ENCODE measurements around the gene PRG2.

PRG2 gene

GRCh38 chr11:57380975-57381374 lies 9.5 kb downstream of the PRG2 start, which contains the start of gene PRG3:
TSS of gene PRG3 (minus strand) at chr11:57381150. CDS start at chr11:57380708, 442 bp downstream.
- Histone ChIP-seq H3K27ac (ENCODE audit: low read depth, low read length) (no peak within 1 kb of the TSS), H3K9ac (ENCODE audit: low read depth in 1 of 2, low read length in 2 of 2) (no peak within 1 kb of the TSS), H3K4me3 (ENCODE audit: low read depth in 1 of 2, low read length in 2 of 2) (no peak within 1 kb of the TSS), H3K4me1 (ENCODE audit: control insufficient read depth in 1 of 2, insufficient read depth in 2 of 2, low read length in 2 of 2) (no peaks in the 10 kb centered on the region), H3K27me3 (ENCODE audit: control insufficient read depth in 1 of 2, insufficient read depth in 2 of 2, low read length in 2 of 2) (no peaks in the 10 kb centered on the region), H3K36me3 (ENCODE audit: control insufficient read depth in 1 of 2, insufficient read depth in 2 of 2, low read length in 2 of 2) (no peaks in the 10 kb centered on the region), H3K9me3 (ENCODE audit: control insufficient read depth in 1 of 2, low read length in 2 of 2) (no peaks in the 10 kb centered on the region)

GRCh38 chr11:57379732-57380131 lies 10.7 kb downstream of the PRG2 start:
- Histone ChIP-seq H3K9ac (ENCODE audit: low read depth in 1 of 2, low read length in 2 of 2) (no peak overlapping the region), H3K27me3 (ENCODE audit: control insufficient read depth in 1 of 2, insufficient read depth in 2 of 2, low read length in 2 of 2) (no peaks in the 10 kb centered on the region), H3K4me1 (ENCODE audit: control insufficient read depth in 1 of 2, insufficient read depth in 2 of 2, low read length in 2 of 2) (no peaks in the 10 kb centered on the region), H3K27ac (ENCODE audit: low read depth, low read length) (no peak overlapping the region), H3K36me3 (ENCODE audit: control insufficient read depth in 1 of 2, insufficient read depth in 2 of 2, low read length in 2 of 2) (no peaks in the 10 kb centered on the region), H3K4me3 (ENCODE audit: low read depth in 1 of 2, low read length in 2 of 2) (no peak overlapping the region), H3K9me3 (ENCODE audit: control insufficient read depth in 1 of 2, low read length in 2 of 2) (no peaks in the 10 kb centered on the region)

- no peak overlapping the region for H3K9ac ChIP-seq (ENCODE audit: low read depth in 1 of 2, low read length in 2 of 2)
Measured at GRCh38 chr11:57378186-57378585, 12.3 kb downstream of the PRG2 start.

GRCh38 chr11:57377107-57377506 lies 13.3 kb downstream of the PRG2 start:
- Histone ChIP-seq H3K9me3 (ENCODE audit: control insufficient read depth in 1 of 2, low read length in 2 of 2) (no peaks in the 10 kb centered on the region), H3K27me3 (ENCODE audit: control insufficient read depth in 1 of 2, insufficient read depth in 2 of 2, low read length in 2 of 2) (no peaks in the 10 kb centered on the region), H3K4me3 (ENCODE audit: low read depth in 1 of 2, low read length in 2 of 2) (no peak overlapping the region), H3K4me1 (ENCODE audit: control insufficient read depth in 1 of 2, insufficient read depth in 2 of 2, low read length in 2 of 2) (no peaks in the 10 kb centered on the region), H3K36me3 (ENCODE audit: control insufficient read depth in 1 of 2, insufficient read depth in 2 of 2, low read length in 2 of 2) (no peaks in the 10 kb centered on the region), H3K9ac (ENCODE audit: low read depth in 1 of 2, low read length in 2 of 2) (no peak overlapping the region), H3K27ac (ENCODE audit: low read depth, low read length) (no peak overlapping the region)

More at GRCh38 chr11:57378186-57378585, 12.3 kb downstream of the PRG2 start:
- Histone ChIP-seq H3K9me3 (ENCODE audit: control insufficient read depth in 1 of 2, low read length in 2 of 2) (no peaks in the 10 kb centered on the region), H3K4me1 (ENCODE audit: control insufficient read depth in 1 of 2, insufficient read depth in 2 of 2, low read length in 2 of 2) (no peaks in the 10 kb centered on the region), H3K27ac (ENCODE audit: low read depth, low read length) (no peak overlapping the region), H3K27me3 (ENCODE audit: control insufficient read depth in 1 of 2, insufficient read depth in 2 of 2, low read length in 2 of 2) (no peaks in the 10 kb centered on the region), H3K36me3 (ENCODE audit: control insufficient read depth in 1 of 2, insufficient read depth in 2 of 2, low read length in 2 of 2) (no peaks in the 10 kb centered on the region), H3K4me3 (ENCODE audit: low read depth in 1 of 2, low read length in 2 of 2) (no peak overlapping the region)

GRCh38 chr11:57376095-57377090 lies 14.1 kb downstream of the PRG2 start:
- Histone ChIP-seq H3K9ac (ENCODE audit: low read depth in 1 of 2, low read length in 2 of 2) (no peak overlapping the region), H3K27me3 (ENCODE audit: control insufficient read depth in 1 of 2, insufficient read depth in 2 of 2, low read length in 2 of 2) (no peaks in the 10 kb centered on the region), H3K36me3 (ENCODE audit: control insufficient read depth in 1 of 2, insufficient read depth in 2 of 2, low read length in 2 of 2) (no peaks in the 10 kb centered on the region), H3K27ac (ENCODE audit: low read depth, low read length) (no peak overlapping the region), H3K4me1 (ENCODE audit: control insufficient read depth in 1 of 2, insufficient read depth in 2 of 2, low read length in 2 of 2) (no peaks in the 10 kb centered on the region), H3K9me3 (ENCODE audit: control insufficient read depth in 1 of 2, low read length in 2 of 2) (no peaks in the 10 kb centered on the region), H3K4me3 (ENCODE audit: low read depth in 1 of 2, low read length in 2 of 2) (no peak overlapping the region)

GRCh38 chr11:57375490-57375889 lies 15.0 kb downstream of the PRG2 start:
- no peak overlapping the region for H3K27ac ChIP-seq (ENCODE audit: low read depth, low read length)
- H3K36me3 ChIP-seq (ENCODE audit: control insufficient read depth in 1 of 2, insufficient read depth in 2 of 2, low read length in 2 of 2), result no peaks in the 10 kb centered on the region
- no peaks in the 10 kb centered on the region for H3K27me3 ChIP-seq (ENCODE audit: control insufficient read depth in 1 of 2, insufficient read depth in 2 of 2, low read length in 2 of 2)
- no peak overlapping the region for H3K9ac ChIP-seq (ENCODE audit: low read depth in 1 of 2, low read length in 2 of 2)
- no peaks in the 10 kb centered on the region for H3K4me1 ChIP-seq (ENCODE audit: control insufficient read depth in 1 of 2, insufficient read depth in 2 of 2, low read length in 2 of 2)
- no peaks in the 10 kb centered on the region for H3K9me3 ChIP-seq (ENCODE audit: control insufficient read depth in 1 of 2, low read length in 2 of 2)
- no peak overlapping the region for H3K4me3 ChIP-seq (ENCODE audit: low read depth in 1 of 2, low read length in 2 of 2)

GRCh38 chr11:57374966-57375365 lies 15.5 kb downstream of the PRG2 start:
- Histone ChIP-seq H3K9ac (ENCODE audit: low read depth in 1 of 2, low read length in 2 of 2) (no peak overlapping the region), H3K36me3 (ENCODE audit: control insufficient read depth in 1 of 2, insufficient read depth in 2 of 2, low read length in 2 of 2) (no peaks in the 10 kb centered on the region), H3K27ac (ENCODE audit: low read depth, low read length) (no peak overlapping the region)

GRCh38 chr11:57373146-57373545 lies 17.3 kb downstream of the PRG2 start:
- H3K4me1 ChIP-seq (ENCODE audit: control insufficient read depth in 1 of 2, insufficient read depth in 2 of 2, low read length in 2 of 2), result no peaks in the 10 kb centered on the region
- H3K9me3 ChIP-seq (ENCODE audit: control insufficient read depth in 1 of 2, low read length in 2 of 2), result no peaks in the 10 kb centered on the region
- H3K4me3 ChIP-seq (ENCODE audit: low read depth in 1 of 2, low read length in 2 of 2), result no peak overlapping the region
- no peak overlapping the region for H3K9ac ChIP-seq (ENCODE audit: low read depth in 1 of 2, low read length in 2 of 2)
- no peaks in the 10 kb centered on the region for H3K36me3 ChIP-seq (ENCODE audit: control insufficient read depth in 1 of 2, insufficient read depth in 2 of 2, low read length in 2 of 2)
- H3K27ac ChIP-seq (ENCODE audit: low read depth, low read length), result no peak overlapping the region
- H3K27me3 ChIP-seq (ENCODE audit: control insufficient read depth in 1 of 2, insufficient read depth in 2 of 2, low read length in 2 of 2), result no peaks in the 10 kb centered on the region

More at GRCh38 chr11:57374966-57375365, 15.5 kb downstream of the PRG2 start:
- no peaks in the 10 kb centered on the region for H3K9me3 ChIP-seq (ENCODE audit: control insufficient read depth in 1 of 2, low read length in 2 of 2)
- H3K4me1 ChIP-seq (ENCODE audit: control insufficient read depth in 1 of 2, insufficient read depth in 2 of 2, low read length in 2 of 2), result no peaks in the 10 kb centered on the region
- no peak overlapping the region for H3K4me3 ChIP-seq (ENCODE audit: low read depth in 1 of 2, low read length in 2 of 2)
- no peaks in the 10 kb centered on the region for H3K27me3 ChIP-seq (ENCODE audit: control insufficient read depth in 1 of 2, insufficient read depth in 2 of 2, low read length in 2 of 2)

GRCh38 chr11:57370941-57371340 lies 19.5 kb downstream of the PRG2 start:
- no peaks in the 10 kb centered on the region for H3K36me3 ChIP-seq (ENCODE audit: control insufficient read depth in 1 of 2, insufficient read depth in 2 of 2, low read length in 2 of 2)
- H3K27me3 ChIP-seq (ENCODE audit: control insufficient read depth in 1 of 2, insufficient read depth in 2 of 2, low read length in 2 of 2), result no peaks in the 10 kb centered on the region
- no peak overlapping the region for H3K4me3 ChIP-seq (ENCODE audit: low read depth in 1 of 2, low read length in 2 of 2)
- H3K4me1 ChIP-seq (ENCODE audit: control insufficient read depth in 1 of 2, insufficient read depth in 2 of 2, low read length in 2 of 2), result no peaks in the 10 kb centered on the region
- no peak overlapping the region for H3K9ac ChIP-seq (ENCODE audit: low read depth in 1 of 2, low read length in 2 of 2)
- no peak overlapping the region for H3K27ac ChIP-seq (ENCODE audit: low read depth, low read length)
- no peaks in the 10 kb centered on the region for H3K9me3 ChIP-seq (ENCODE audit: control insufficient read depth in 1 of 2, low read length in 2 of 2)

- Histone ChIP-seq H3K9ac (ENCODE audit: low read depth in 1 of 2, low read length in 2 of 2) (no peak overlapping the region), H3K36me3 (ENCODE audit: control insufficient read depth in 1 of 2, insufficient read depth in 2 of 2, low read length in 2 of 2) (no peaks in the 10 kb centered on the region), H3K9me3 (ENCODE audit: control insufficient read depth in 1 of 2, low read length in 2 of 2) (no peaks in the 10 kb centered on the region), H3K4me3 (ENCODE audit: low read depth in 1 of 2, low read length in 2 of 2) (no peak overlapping the region), H3K4me1 (ENCODE audit: control insufficient read depth in 1 of 2, insufficient read depth in 2 of 2, low read length in 2 of 2) (no peaks in the 10 kb centered on the region), H3K27ac (ENCODE audit: low read depth, low read length) (no peak overlapping the region), H3K27me3 (ENCODE audit: control insufficient read depth in 1 of 2, insufficient read depth in 2 of 2, low read length in 2 of 2) (no peaks in the 10 kb centered on the region)
Measured at GRCh38 chr11:57370251-57370650, 20.2 kb downstream of the PRG2 start.
